Activated CD8-positive, alpha-beta T cell treated with anti-CD3 and anti-CD28 coated beads, Interleukin-2, amount 10 ng/mL, durations not matched to agents 7 days and 5 days (primary cell): Measurements from ENCODE around the gene MRPS21. TPM values are rescaled to one million over a fixed set of nuclear protein-coding genes. Genes with fewer than 3 reads are reported as not detected.
"Not testable (repeated sequence)": the region's sequence is repeated elsewhere in the genome, so short reads cannot be mapped to it uniquely, and the experiment has no call there.

ENCODE experiments used
- ATAC-seq: fragments of 150-1000 bp; cut with Tn5 transposase; one replicate; pipeline ENCODE4 v1.10.0; 2021; ENCODE audit warnings: moderate library complexity
- CTCF ChIA-PET: fragments of 350-600 bp; sonication (Branson Sonifier 250); formaldehyde crosslinking; loops from one replicate; lab custom pipeline; 2021; ENCODE audit warnings: antibody characterized with exemption; lab: Charles Lee
- POLR2A ChIA-PET: fragments of 350-600 bp; sonication (Branson Sonifier 250); formaldehyde crosslinking; loops from one replicate; lab custom pipeline; 2021; ENCODE audit warnings: antibody characterized with exemption; lab: Charles Lee
- DNase-seq: peaks from one replicate; pipeline ENCODE4 v3.0.0-alpha.2; 2020
- H3K27ac Mint-ChIP-seq: one replicate; pipeline ENCODE4 v1.8.0; 2021; ENCODE audit warnings: mild to moderate bottlenecking, mixed read lengths
- H3K27me3 Mint-ChIP-seq: one replicate; pipeline ENCODE4 v1.8.0; 2021; ENCODE audit warnings: low read depth, mixed read lengths
- H3K36me3 Mint-ChIP-seq: one replicate; pipeline ENCODE4 v1.8.0; 2021; ENCODE audit warnings: low read depth, mixed read lengths
- H3K4me1 Mint-ChIP-seq: one replicate; pipeline ENCODE4 v1.8.0; 2021; ENCODE audit warnings: low read depth, mixed read lengths
- H3K4me3 Mint-ChIP-seq: one replicate; pipeline ENCODE4 v1.8.0; 2021; ENCODE audit warnings: mild to moderate bottlenecking, mixed read lengths
- H3K9me3 Mint-ChIP-seq: one replicate; pipeline ENCODE4 v1.8.0; 2022; ENCODE audit warnings: mixed read lengths; ENCODE audit not compliant: insufficient read depth
- total RNA-seq, 2 experiments: library from RNA; stranded (reverse); gene quantifications; one replicate each; pipeline ENCODE4 v1.2.3, GENCODE V29; 2021

Gene MRPS21
- total RNA-seq, 2 experiments from 2014 or later = 69.9 to 71.2 TPM

GRCh38 chr1:150282558-150282958 lies 11.1 kb upstream of the MRPS21 start:
- Mint-ChIP-seq H3K4me3 (peak overlapping the region; percentile 71), H3K4me1 (peaks cover 24% of the 10 kb centered on the region), H3K9me3 (no peaks in the 10 kb centered on the region), H3K27ac (no peak overlapping the region), H3K36me3 (peaks cover 2% of the 10 kb centered on the region), H3K27me3 (peaks cover 11% of the 10 kb centered on the region)
- ATAC-seq (no peak), DNase-seq (no peak)
- POLR2A ChIA-PET = interaction anchor here (1.2 kb wide), 1 partner anchor 13 kb away, joined by 4 read pairs; the partner anchor contains the start of gene APH1A
- CTCF ChIA-PET = interaction anchor here (6.1 kb wide), 1 partner anchor 27 kb away, joined by 92 read pairs; the partner anchor contains the start of gene CA14

- DNase-seq (no peak), ATAC-seq (no peak)
- H3K27ac Mint-ChIP-seq = no peak overlapping the region
- H3K9me3 Mint-ChIP-seq = no peaks in the 10 kb centered on the region
- H3K36me3 Mint-ChIP-seq = peaks cover 2% of the 10 kb centered on the region
- CTCF ChIA-PET = interaction anchor here (6.1 kb wide), 1 partner anchor 27 kb away, joined by 92 read pairs; the partner anchor contains the start of gene CA14
- no peak overlapping the region for H3K4me3 Mint-ChIP-seq
- peaks cover 24% of the 10 kb centered on the region for H3K4me1 Mint-ChIP-seq
- POLR2A ChIA-PET = interaction anchor here (1.2 kb wide), 1 partner anchor 14 kb away, joined by 4 read pairs; the partner anchor contains the start of gene APH1A
- peaks cover 11% of the 10 kb centered on the region for H3K27me3 Mint-ChIP-seq
These were observed 10.4 kb upstream of the MRPS21 start for GRCh38 chr1:150283260-150283659.

GRCh38 chr1:150288382-150288781 lies 5.3 kb upstream of the MRPS21 start:
- no peak overlapping the region for H3K27ac Mint-ChIP-seq
- H3K9me3 Mint-ChIP-seq = no peaks in the 10 kb centered on the region
- ChIA-PET POLR2A (no interaction called here), CTCF (interaction anchor here (3.6 kb wide), 1 partner anchor 33 kb away, joined by 24 read pairs; no protein-coding TSS in a partner anchor)
- ATAC-seq = no peak
- no peak overlapping the region for H3K4me3 Mint-ChIP-seq
- DNase-seq = no peak
- peaks cover 7% of the 10 kb centered on the region for H3K4me1 Mint-ChIP-seq
- H3K27me3 Mint-ChIP-seq = no peaks in the 10 kb centered on the region
- no peaks in the 10 kb centered on the region for H3K36me3 Mint-ChIP-seq

GRCh38 chr1:150288822-150289221 lies 4.8 kb upstream of the MRPS21 start:
- H3K4me1 Mint-ChIP-seq = peaks cover 9% of the 10 kb centered on the region

GRCh38 chr1:150295476-150295875 lies 1.8 kb downstream of the MRPS21 start:
- no peak for DNase-seq
- Mint-ChIP-seq H3K4me3 (peak overlapping the region; percentile 50), H3K36me3 (peaks cover 33% of the 10 kb centered on the region), H3K27me3 (no peaks in the 10 kb centered on the region), H3K4me1 (peaks cover 29% of the 10 kb centered on the region), H3K9me3 (no peaks in the 10 kb centered on the region), H3K27ac (no peak overlapping the region)
- ATAC-seq = no peak
- CTCF ChIA-PET = interaction anchor here (1.3 kb wide), 1 partner anchor 39 kb away, joined by 7 read pairs; no protein-coding TSS in a partner anchor
- POLR2A ChIA-PET = interaction anchor here (1.0 to 1.4 kb wide), 3 partner anchors 8 to 62 kb away, joined by 3 to 4 read pairs (median 3); no protein-coding TSS in a partner anchor

More at GRCh38 chr1:150288822-150289221, 4.8 kb upstream of the MRPS21 start:
- ChIA-PET CTCF (interaction anchor here (3.6 kb wide), 1 partner anchor 33 kb away, joined by 24 read pairs; no protein-coding TSS in a partner anchor), POLR2A (no interaction called here)
- Mint-ChIP-seq H3K27ac (no peak overlapping the region), H3K36me3 (no peaks in the 10 kb centered on the region), H3K27me3 (no peaks in the 10 kb centered on the region), H3K9me3 (no peaks in the 10 kb centered on the region), H3K4me3 (no peak overlapping the region)
- ATAC-seq = no peak
- DNase-seq = no peak

- DNase-seq = no peak
- Mint-ChIP-seq H3K4me1 (peaks cover 18% of the 10 kb centered on the region), H3K4me3 (no peak overlapping the region), H3K27ac (no peak overlapping the region), H3K9me3 (no peaks in the 10 kb centered on the region), H3K27me3 (no peaks in the 10 kb centered on the region), H3K36me3 (peaks cover 51% of the 10 kb centered on the region)
- ChIA-PET POLR2A (no interaction called here), CTCF (no interaction called here)
- ATAC-seq = no peak
These were observed 6.1 kb downstream of the MRPS21 start for GRCh38 chr1:150299716-150300115.

- no peak for DNase-seq
- H3K4me1 Mint-ChIP-seq = peaks cover 4% of the 10 kb centered on the region
- ChIA-PET CTCF (interaction anchor here (1.0 kb wide), 1 partner anchor 10 kb away, joined by 3 read pairs; no protein-coding TSS in a partner anchor), POLR2A (interaction anchor here (1.0 kb wide), 1 partner anchor 33 kb away, joined by 3 read pairs; the partner anchor contains the start of gene APH1A)
- H3K27me3 Mint-ChIP-seq = no peaks in the 10 kb centered on the region
- H3K9me3 Mint-ChIP-seq = no peaks in the 10 kb centered on the region
- peaks cover 42% of the 10 kb centered on the region for H3K36me3 Mint-ChIP-seq
- ATAC-seq = no peak
- no peak overlapping the region for H3K4me3 Mint-ChIP-seq
- H3K27ac Mint-ChIP-seq = no peak overlapping the region
These were observed 8.7 kb downstream of the MRPS21 start for GRCh38 chr1:150302338-150302737.

GRCh38 chr1:150302902-150303301 lies 9.2 kb downstream of the MRPS21 start:
- H3K27ac Mint-ChIP-seq = no peak overlapping the region
- DNase-seq = no peak
- no peaks in the 10 kb centered on the region for H3K9me3 Mint-ChIP-seq
- no peak overlapping the region for H3K4me3 Mint-ChIP-seq
- H3K4me1 Mint-ChIP-seq = peaks cover 2% of the 10 kb centered on the region
- H3K36me3 Mint-ChIP-seq = peaks cover 41% of the 10 kb centered on the region
- ChIA-PET CTCF (no interaction called here), POLR2A (interaction anchor here (1.1 kb wide), 1 partner anchor 8 kb away, joined by 3 read pairs; no protein-coding TSS in a partner anchor)
- no peak for ATAC-seq
- no peaks in the 10 kb centered on the region for H3K27me3 Mint-ChIP-seq

- DNase-seq, H3K4me1 Mint-ChIP-seq, H3K27ac Mint-ChIP-seq, H3K9me3 Mint-ChIP-seq, POLR2A ChIA-PET, ATAC-seq, CTCF ChIA-PET, H3K4me3 Mint-ChIP-seq, H3K27me3 Mint-ChIP-seq: not testable (repeated sequence)
- peaks cover 23% of the 10 kb centered on the region for H3K36me3 Mint-ChIP-seq
These were observed 14.9 kb downstream of the MRPS21 start for GRCh38 chr1:150308585-150308984.

- ATAC-seq (no peak), DNase-seq (no peak)
- Mint-ChIP-seq H3K36me3 (peaks cover 21% of the 10 kb centered on the region), H3K4me1 (no peaks in the 10 kb centered on the region), H3K27ac (no peak overlapping the region), H3K4me3 (no peak overlapping the region), H3K27me3 (no peaks in the 10 kb centered on the region), H3K9me3 (no peaks in the 10 kb centered on the region)
- ChIA-PET CTCF (no interaction called here), POLR2A (no interaction called here)
These were observed 16.3 kb downstream of the MRPS21 start for GRCh38 chr1:150309758-150310508.

- Mint-ChIP-seq H3K4me1 (no peaks in the 10 kb centered on the region), H3K4me3 (no peak overlapping the region), H3K27me3 (no peaks in the 10 kb centered on the region), H3K27ac (no peak overlapping the region), H3K9me3 (no peaks in the 10 kb centered on the region), H3K36me3 (peaks cover 16% of the 10 kb centered on the region)
- no peak for DNase-seq
- POLR2A ChIA-PET = no interaction called here
- no peak for ATAC-seq
- CTCF ChIA-PET = interaction anchor here (1.3 to 1.5 kb wide), 2 partner anchors 10 to 56 kb away, joined by 3 to 5 read pairs; no protein-coding TSS in a partner anchor
These were observed 18.1 kb downstream of the MRPS21 start for GRCh38 chr1:150311762-150312161.

- H3K9me3 Mint-ChIP-seq, POLR2A ChIA-PET, DNase-seq: not testable (repeated sequence)
These were observed 21.0 kb downstream of the MRPS21 start for GRCh38 chr1:150314691-150315090.

More at GRCh38 chr1:150314691-150315090, 21.0 kb downstream of the MRPS21 start:
- CTCF ChIA-PET = interaction anchor here (0.5 kb wide), 1 partner anchor 10 kb away, joined by 3 read pairs; no protein-coding TSS in a partner anchor
- ATAC-seq, H3K4me3 Mint-ChIP-seq, H3K36me3 Mint-ChIP-seq, H3K27me3 Mint-ChIP-seq, H3K27ac Mint-ChIP-seq, H3K4me1 Mint-ChIP-seq: not testable (repeated sequence)
